ENCODE measurements around the gene CAPZB.

GRCh38 chr1:19483261-19483660 lies 2.1 kb downstream of the CAPZB start:
- TF ChIP-seq ESRRG (CRISPR knock-in tag; IDR thresholded peaks at IDR 0.05) (no peak), ARNTL (CRISPR knock-in tag; IDR thresholded peaks at IDR 0.05; ENCODE audit: borderline replicate concordance, low read depth) (no peak), POU6F1 (CRISPR knock-in tag; IDR thresholded peaks at IDR 0.05; ENCODE audit: borderline replicate concordance, low read depth) (no peak), PATZ1 (CRISPR knock-in tag; IDR thresholded peaks at IDR 0.05; ENCODE audit: borderline replicate concordance) (no peak), TSHZ2 (CRISPR knock-in tag; IDR thresholded peaks at IDR 0.05) (no peak), CSRNP3 (CRISPR knock-in tag; IDR thresholded peaks at IDR 0.05) (no peak), ZC3H10 (CRISPR knock-in tag; IDR thresholded peaks at IDR 0.05) (no peak), ZNF70 (CRISPR knock-in tag; IDR thresholded peaks at IDR 0.05) (no peak), ZNF8 (CRISPR knock-in tag; IDR thresholded peaks at IDR 0.05) (no peak), CREB5 (CRISPR knock-in tag; IDR thresholded peaks at IDR 0.05; ENCODE audit: low read depth) (no peak), RARB (CRISPR knock-in tag; IDR thresholded peaks at IDR 0.05) (no peak), ZFP30 (CRISPR knock-in tag; IDR thresholded peaks at IDR 0.05) (no peak), CSDC2 (CRISPR knock-in tag; IDR thresholded peaks at IDR 0.05) (no peak)

Data from SK-N-SH treated with all-trans-retinoic acid at 6 μM for 48 hours (cell line).